ENCODE measurements around the gene STAT2. TPM values are rescaled to one million over a fixed set of nuclear protein-coding genes. Genes with fewer than 3 reads are reported as not detected.

The STAT2 gene
- total and polyA plus RNA-seq, 2 of the 13 experiments (the other 11 are each of a cell fraction or from before 2014, with no cell fraction given), result 43.5 to 84.6 TPM

GRCh38 chr12:56315622-56316473, 44.1 kb downstream of the STAT2 start, which contains the start of gene CNPY2 (continued):
- TF ChIP-seq JUN (CRISPR knock-in tag; IDR thresholded peaks at IDR 0.05) (no peak), ZNF263 (CRISPR knock-in tag; IDR thresholded peaks at IDR 0.05) (peak; percentile 69), ZNF329 (CRISPR knock-in tag; IDR thresholded peaks at IDR 0.05; ENCODE audit: low read depth) (0 out of 2 replicates have a peak, but pooled peaks have one; percentile 67), JUND (CRISPR knock-in tag; IDR thresholded peaks at IDR 0.05) (no peak), ZNF550 (CRISPR knock-in tag; IDR thresholded peaks at IDR 0.05; ENCODE audit: borderline replicate concordance) (no peak), MED1 (CRISPR knock-in tag; IDR thresholded peaks at IDR 0.05) (peak; percentile 85), SALL2 (CRISPR knock-in tag; IDR thresholded peaks at IDR 0.05) (peak; percentile 73; the same call in 1 of the 2 replicates), TCF7 (IDR thresholded peaks at IDR 0.05; ENCODE audit: low read depth) (no peak), SMARCE1 (IDR thresholded peaks at IDR 0.05; ENCODE audit: borderline replicate concordance) (no peak), HNRNPLL (IDR thresholded peaks at IDR 0.05; ENCODE audit: low read depth, low read length, poor library complexity, severe bottlenecking) (peak; percentile 98), ONECUT2 (CRISPR knock-in tag; IDR thresholded peaks at IDR 0.05) (0 out of 2 replicates have a peak, but pooled peaks have one; percentile 55), GMEB1 (CRISPR knock-in tag; IDR thresholded peaks at IDR 0.05; ENCODE audit: borderline replicate concordance) (peak; percentile 88), ZFP91 (CRISPR knock-in tag; IDR thresholded peaks at IDR 0.05; ENCODE audit: borderline replicate concordance) (peak; percentile 86), ZNF331 (CRISPR knock-in tag; IDR thresholded peaks at IDR 0.05) (peak; percentile 40), ZSCAN25 (CRISPR knock-in tag; IDR thresholded peaks at IDR 0.05) (peak; percentile 38; the same call in 1 of the 2 replicates), PRPF4 (IDR thresholded peaks at IDR 0.05; ENCODE audit: low read depth, low read length, poor library complexity, severe bottlenecking) (no peak), PHF20 (CRISPR knock-in tag; IDR thresholded peaks at IDR 0.05) (peak; percentile 55), ARHGAP35 (CRISPR knock-in tag; IDR thresholded peaks at IDR 0.05; ENCODE audit: borderline replicate concordance) (no peak; the same call in 1 of the 2 replicates), SSRP1 (CRISPR knock-in tag; IDR thresholded peaks at IDR 0.05) (0 out of 2 replicates have a peak, but pooled peaks have one; percentile 53), FOXA1 (IDR thresholded peaks at IDR 0.05) (no peak), FOXA1 (CRISPR knock-in tag; IDR thresholded peaks at IDR 0.05) (no peak), NR2F6 (IDR thresholded peaks at IDR 0.05) (no peak), NR2F6 (CRISPR knock-in tag; IDR thresholded peaks at IDR 0.05) (no peak; the same call in 1 of the 2 replicates), ZFP41 (CRISPR knock-in tag; IDR thresholded peaks at IDR 0.05; ENCODE audit: borderline replicate concordance) (no peak), GABPA (IDR thresholded peaks at IDR 0.05; ENCODE audit: low read depth, low read length) (no peak), GABPA (CRISPR knock-in tag; IDR thresholded peaks at IDR 0.05; ENCODE audit: low read depth) (peak; percentile 82), PCBP1 (IDR thresholded peaks at IDR 0.05; ENCODE audit: borderline replicate concordance, low read depth, low read length) (no peak), ZNF251 (CRISPR knock-in tag; IDR thresholded peaks at IDR 0.05) (no peak), SAFB2 (CRISPR knock-in tag; IDR thresholded peaks at IDR 0.05; ENCODE audit: borderline replicate concordance, low read depth) (no peak; the same call in 1 of the 2 replicates), JARID2 (CRISPR knock-in tag; IDR thresholded peaks at IDR 0.05; ENCODE audit: insufficient replicate concordance) (peak; percentile 38)
